H9 (cell line): Measurements from ENCODE around the gene PDXP. TPM values are rescaled to one million over a fixed set of nuclear protein-coding genes. Genes with fewer than 3 reads are reported as not detected.

Source experiments
- DNase-seq: peaks from one replicate; pipeline ENCODE4 v3.0.0-alpha.2; 2017
- H2AFZ ChIP-seq: one replicate; pipeline ENCODE4 v1.6.1; 2013; ENCODE audit warnings: mild to moderate bottlenecking, low read length, control low read depth, moderate library complexity
- H2AK5ac ChIP-seq: 2 replicates; pipeline ENCODE4 v1.6.1; 2013; ENCODE audit warnings: low read length, control low read depth, mixed read lengths; ENCODE audit not compliant: insufficient read length
- H2BK120ac ChIP-seq: one replicate; pipeline ENCODE4 v1.6.1; 2013; ENCODE audit warnings: low read depth, mild to moderate bottlenecking, low read length, control low read depth, inconsistent platforms; ENCODE audit not compliant: poor library complexity, severe bottlenecking
- H2BK12ac ChIP-seq: 2 replicates; pipeline ENCODE4 v1.6.1; 2013; ENCODE audit warnings: low read length, control low read depth, mixed read lengths, low read depth; ENCODE audit not compliant: insufficient read length
- H2BK15ac ChIP-seq: 2 replicates; pipeline ENCODE4 v1.6.1; 2013; ENCODE audit warnings: low read depth, low read length, control low read depth
- H2BK20ac ChIP-seq: one replicate; pipeline ENCODE4 v1.6.1; 2013; ENCODE audit warnings: low read depth, mild to moderate bottlenecking, low read length, control low read depth, inconsistent platforms; ENCODE audit not compliant: poor library complexity, severe bottlenecking
- H2BK5ac ChIP-seq: 2 replicates; pipeline ENCODE4 v1.6.1; 2013; ENCODE audit warnings: low read length, control low read depth, mixed read lengths; ENCODE audit not compliant: insufficient read length
- H3K14ac ChIP-seq: 2 replicates; pipeline ENCODE4 v1.6.1; 2013; ENCODE audit warnings: low read length, control low read depth; ENCODE audit not compliant: insufficient read depth
- H3K18ac ChIP-seq: 2 replicates; pipeline ENCODE4 v1.6.1; 2013; ENCODE audit warnings: low read depth, mild to moderate bottlenecking, mixed read lengths, low read length, control low read depth; ENCODE audit not compliant: insufficient read length
- H3K23ac ChIP-seq: 2 replicates; pipeline ENCODE4 v1.6.1; 2013; ENCODE audit warnings: low read length, control low read depth, mixed read lengths, low read depth; ENCODE audit not compliant: insufficient read length
- H3K23me2 ChIP-seq: 2 replicates; pipeline ENCODE4 v1.6.1; 2013; ENCODE audit warnings: low read depth, mild to moderate bottlenecking, mixed read lengths, low read length, control low read depth; ENCODE audit not compliant: insufficient read length, poor library complexity, severe bottlenecking
- H3K27ac ChIP-seq: 2 replicates; pipeline ENCODE4 v1.5.1; 2013; ENCODE audit warnings: low read length, control low read depth, mixed read lengths, low read depth; ENCODE audit not compliant: insufficient read length
- H3K27me3 ChIP-seq: 2 replicates; pipeline ENCODE4 v1.6.1; 2013; ENCODE audit warnings: low read length, control low read depth, inconsistent platforms; ENCODE audit not compliant: insufficient read depth
- H3K4ac ChIP-seq: 2 replicates; pipeline ENCODE4 v1.6.1; 2013; ENCODE audit warnings: low read depth, mild to moderate bottlenecking, control low read depth, inconsistent platforms, low read length, moderate library complexity
- H3K4me1 ChIP-seq: 2 replicates; pipeline ENCODE4 v1.6.1; 2013; ENCODE audit warnings: low read length, control low read depth, inconsistent platforms; ENCODE audit not compliant: insufficient read depth
- H3K4me2 ChIP-seq: 2 replicates; pipeline ENCODE4 v1.6.1; 2013; ENCODE audit warnings: low read length, control low read depth, mixed read lengths; ENCODE audit not compliant: insufficient read length, insufficient read depth
- H3K56ac ChIP-seq: 2 replicates; pipeline ENCODE4 v1.6.1; 2013; ENCODE audit warnings: low read depth, mild to moderate bottlenecking, mixed read lengths, low read length, control low read depth; ENCODE audit not compliant: insufficient read length
- H3K79me1 ChIP-seq: 2 replicates; pipeline ENCODE4 v1.6.1; 2013; ENCODE audit warnings: low read depth, mild to moderate bottlenecking, moderate library complexity, low read length, control low read depth, inconsistent platforms; ENCODE audit not compliant: insufficient read depth, poor library complexity, severe bottlenecking
- H3K79me2 ChIP-seq: 2 replicates; pipeline ENCODE4 v1.6.1; 2013; ENCODE audit warnings: low read length, control low read depth, inconsistent platforms; ENCODE audit not compliant: insufficient read depth
- H3K9ac ChIP-seq: 2 replicates; pipeline ENCODE4 v1.6.1; 2013; ENCODE audit warnings: low read length, control low read depth, mixed read lengths; ENCODE audit not compliant: insufficient read length; ENCODE audit errors: extremely low read depth
- H3K9me3 ChIP-seq: one replicate; pipeline ENCODE4 v1.6.1; 2013; ENCODE audit warnings: low read depth, low read length, inconsistent platforms; ENCODE audit not compliant: control insufficient read depth
- H3T11ph ChIP-seq: one replicate; pipeline ENCODE4 v1.6.1; 2013; ENCODE audit warnings: mild to moderate bottlenecking, low read length, control low read depth, inconsistent platforms
- H4K20me1 ChIP-seq: one replicate; pipeline ENCODE4 v1.6.1; 2013; ENCODE audit not compliant: control insufficient read depth, insufficient read length, insufficient read depth
- H4K5ac ChIP-seq: 2 replicates; pipeline ENCODE4 v1.6.1; 2013; ENCODE audit warnings: low read depth, mild to moderate bottlenecking, mixed read lengths, low read length, control low read depth; ENCODE audit not compliant: insufficient read length
- H4K8ac ChIP-seq: replicated peaks from 2 replicates; pipeline ENCODE4 v1.6.1; 2013; ENCODE audit warnings: low read length, control low read depth, mixed read lengths, low read depth; ENCODE audit not compliant: insufficient read length
- H4K91ac ChIP-seq: 2 replicates; pipeline ENCODE4 v1.6.1; 2013; ENCODE audit warnings: low read depth, mild to moderate bottlenecking, moderate library complexity, mixed read lengths, low read length, control low read depth; ENCODE audit not compliant: insufficient read length
- H3K27ac Mint-ChIP-seq, 3 experiments: 2 replicates in 2 of 3; 3 replicates in 1 of 3; pipeline ENCODE4 v1.8.0; 2020 to 2021; ENCODE audit warnings: mixed read lengths in 3 of 3, mild to moderate bottlenecking in 1 of 3, moderate library complexity in 1 of 3
- H3K27me3 Mint-ChIP-seq: 2 replicates; pipeline ENCODE4 v1.8.0; 2021; ENCODE audit warnings: low read depth, mild to moderate bottlenecking, moderate library complexity, mixed read lengths
- H3K36me3 Mint-ChIP-seq, 3 experiments: 2 replicates in 2 of 3; 3 replicates in 1 of 3; pipeline ENCODE4 v1.8.0; 2020 to 2021; ENCODE audit warnings: low read depth in 3 of 3, mixed read lengths in 3 of 3; ENCODE audit not compliant: insufficient read depth in 1 of 3
- H3K4me1 Mint-ChIP-seq, 2 experiments: 2 replicates each; pipeline ENCODE4 v1.8.0; 2020; ENCODE audit warnings: mixed read lengths in 2 of 2
- H3K4me3 Mint-ChIP-seq, 2 experiments: 2 replicates in 1 of 2; 3 replicates in 1 of 2; pipeline ENCODE4 v1.8.0; 2020 to 2021; ENCODE audit warnings: mild to moderate bottlenecking in 2 of 2, mixed read lengths in 2 of 2, moderate library complexity in 1 of 2
- H3K9me3 Mint-ChIP-seq, 2 experiments: 2 replicates in 1 of 2; 3 replicates in 1 of 2; pipeline ENCODE4 v1.8.0; 2020; ENCODE audit warnings: mild to moderate bottlenecking in 2 of 2, mixed read lengths in 2 of 2, moderate library complexity in 1 of 2
- CTCF ChIP-seq: fragments of 200-600 bp; sonication (generic); conservative IDR thresholded peaks from 3 replicates; pipeline ENCODE4 v1.8.0; 2021; ENCODE audit warnings: antibody characterized with exemption, mild to moderate bottlenecking
- WGBS: extraction: QIAGEN DNeasy Blood & Tissue Kit; methylation state at CpG from one replicate; pipeline ENCODE4 v1.1.7; 2013; ENCODE audit warnings: missing lambda C conversion rate, low lambda C conversion rate, mixed read lengths; ENCODE audit not compliant: insufficient read length; ENCODE audit errors: extremely low coverage; 5-methylcytosine and 5-hydroxymethylcytosine counted together
- total RNA-seq: library from RNA; stranded (reverse); gene quantifications from 2 replicates; pipeline ENCODE4 v1.2.1, GENCODE V29; 2021

PDXP gene
- total RNA-seq, 1 experiment from 2014 or later, result 41.0 TPM

- no peaks in the 10 kb centered on the region for H3K23me2 ChIP-seq
- Mint-ChIP-seq H3K9me3 (no peaks in the 10 kb centered on the region), H3K27me3 (no peaks in the 10 kb centered on the region), H3K27ac (no peak overlapping the region), H3K4me1 (peaks cover 21 to 26% of the 10 kb centered on the region in 2 experiments), H3K4me3 (no peak overlapping the region), H3K36me3 (peaks cover 0 to 12% (median 11%) of the 10 kb centered on the region in 3 experiments; a peak in 5 of 7 replicates)
- TF ChIP-seq CTCF, result no peak
- H2BK20ac ChIP-seq, result no peak overlapping the region
- no peak overlapping the region for H3K4me2 ChIP-seq
- no peak overlapping the region for H3K9ac ChIP-seq
- H3K4ac ChIP-seq, result no peak overlapping the region
- no peak overlapping the region for H4K91ac ChIP-seq
- WGBS, result no CpG with 5 or more reads among the region's 14 CpGs
- no peak overlapping the region for H2BK12ac ChIP-seq
- H3K79me1 ChIP-seq, result no peaks in the 10 kb centered on the region
- no peak overlapping the region for H3K27ac ChIP-seq
- no peak overlapping the region for H3K14ac ChIP-seq
- H3T11ph ChIP-seq, result no peak overlapping the region
- no peak overlapping the region for H2AK5ac ChIP-seq
- H2BK15ac ChIP-seq, result no peak overlapping the region
- H2BK120ac ChIP-seq, result no peak overlapping the region
- H4K8ac ChIP-seq, result no peak overlapping the region
- no peaks in the 10 kb centered on the region for H4K20me1 ChIP-seq
- no peak overlapping the region for H2BK5ac ChIP-seq
- H3K4me1 ChIP-seq, result peaks cover 2% of the 10 kb centered on the region; the same call in 1 of the 2 replicates
- no peak for DNase-seq
- no peak overlapping the region for H2AFZ ChIP-seq
- H3K18ac ChIP-seq, result no peak overlapping the region
- H3K27me3 ChIP-seq, result no peaks in the 10 kb centered on the region
- no peak overlapping the region for H4K5ac ChIP-seq
- no peaks in the 10 kb centered on the region for H3K79me2 ChIP-seq
- no peak overlapping the region for H3K56ac ChIP-seq
- no peak overlapping the region for H3K23ac ChIP-seq
- no peaks in the 10 kb centered on the region for H3K9me3 ChIP-seq
Observed at GRCh38 chr22:37632174-37633088, 26.1 kb upstream of the PDXP start.
